Globus pallidus (tissue), 1 donor: Measurements from ENCODE around the gene PIK3IP1.
"Not testable (repeated sequence)": the region's sequence is repeated elsewhere in the genome, so short reads cannot be mapped to it uniquely, and the experiment has no call there.

Experiments used
- DNase-seq: peaks from one replicate; pipeline ENCODE4 v3.0.0-alpha.2; 2015; ENCODE audit warnings: low spot score

Gene PIK3IP1

GRCh38 chr22:31248965-31249958 is 43.0 kb downstream of the PIK3IP1 start:
- DNase-seq = peak; percentile 63

DNA sequence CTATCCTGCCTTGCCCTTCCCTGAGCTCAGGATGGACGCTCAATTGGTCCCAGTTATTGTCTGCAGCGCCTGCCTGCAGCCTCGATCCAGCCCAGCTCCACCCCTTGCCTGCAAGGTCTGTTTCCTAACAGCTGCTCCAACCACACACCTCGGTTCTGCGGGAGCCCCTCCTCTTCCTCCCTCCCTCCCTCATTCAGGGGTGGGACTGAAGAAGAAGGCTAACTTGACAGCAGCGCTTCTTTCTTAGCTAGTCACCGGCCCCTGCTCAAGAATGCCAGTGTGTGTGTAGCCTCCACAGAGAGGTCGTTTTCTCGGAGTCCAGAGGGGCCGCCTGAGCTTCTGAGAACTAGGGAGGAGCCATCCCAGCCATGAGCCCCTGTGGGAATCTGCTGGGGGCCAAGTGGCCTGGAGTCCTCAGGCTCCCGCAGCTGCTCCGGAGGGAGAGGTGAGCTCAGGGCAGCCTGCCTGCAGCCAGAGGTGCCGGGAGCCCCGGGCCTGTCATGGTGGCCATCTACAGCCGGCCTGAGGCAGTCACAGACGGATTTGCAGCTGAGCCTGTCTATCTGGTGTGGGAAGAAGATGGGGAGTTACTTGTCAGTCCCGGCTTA is 44.0 kb downstream of the PIK3IP1 start:
- DNase-seq = peak; percentile 41

GRCh38 chr22:31247726-31248125 is 44.6 kb downstream of the PIK3IP1 start:
- DNase-seq = no peak

DNA sequence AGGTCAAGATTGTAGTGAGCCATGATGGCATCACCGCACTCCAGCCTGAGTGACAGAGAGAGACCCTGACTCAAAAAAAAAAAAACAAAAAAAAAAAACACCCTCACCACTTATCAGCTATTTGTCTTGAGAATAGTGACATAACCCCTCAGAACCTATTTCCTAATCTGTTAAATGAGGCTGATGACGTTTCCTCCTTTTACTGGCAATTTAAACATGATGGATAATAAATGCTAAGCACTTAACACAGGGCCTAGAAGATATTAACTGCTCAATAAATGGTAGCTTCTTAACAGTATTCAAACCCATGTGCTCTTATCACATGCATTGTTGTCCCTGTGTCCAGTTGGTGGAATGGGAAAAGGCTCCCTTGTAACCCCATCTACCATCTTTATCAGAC is 45.6 kb downstream of the PIK3IP1 start:
- no peak for DNase-seq

- DNase-seq = not testable (repeated sequence)
These were observed 46.3 kb downstream of the PIK3IP1 start for GRCh38 chr22:31245998-31246397.

DNA sequence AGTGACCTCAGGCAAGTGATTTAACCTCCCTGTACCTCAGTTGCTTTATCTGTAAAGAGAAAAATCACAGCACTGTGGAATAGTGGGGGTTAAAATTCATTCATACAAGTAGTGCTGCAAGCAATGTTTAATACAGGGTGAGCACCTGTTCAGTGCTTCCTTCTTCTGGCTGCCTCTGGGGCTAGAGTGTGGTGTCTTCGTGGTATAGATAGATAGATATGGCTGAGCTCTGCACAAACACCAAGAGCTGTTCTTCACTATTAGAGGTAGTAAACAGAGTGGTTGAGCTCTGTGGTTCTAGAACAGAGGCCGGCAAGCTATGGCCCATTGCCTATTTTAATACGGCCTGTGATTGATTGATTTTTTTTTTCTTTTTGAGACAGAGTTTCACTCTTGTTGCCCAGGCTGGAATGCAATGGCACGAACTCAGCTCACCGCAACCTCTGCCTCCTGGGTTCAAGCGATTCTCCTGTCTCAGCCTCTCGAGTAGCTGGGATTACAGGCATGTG is 47.3 kb downstream of the PIK3IP1 start:
- DNase-seq = no peak

GRCh38 chr22:31244046-31244942 is 48.0 kb downstream of the PIK3IP1 start:
- no peak for DNase-seq

DNA sequence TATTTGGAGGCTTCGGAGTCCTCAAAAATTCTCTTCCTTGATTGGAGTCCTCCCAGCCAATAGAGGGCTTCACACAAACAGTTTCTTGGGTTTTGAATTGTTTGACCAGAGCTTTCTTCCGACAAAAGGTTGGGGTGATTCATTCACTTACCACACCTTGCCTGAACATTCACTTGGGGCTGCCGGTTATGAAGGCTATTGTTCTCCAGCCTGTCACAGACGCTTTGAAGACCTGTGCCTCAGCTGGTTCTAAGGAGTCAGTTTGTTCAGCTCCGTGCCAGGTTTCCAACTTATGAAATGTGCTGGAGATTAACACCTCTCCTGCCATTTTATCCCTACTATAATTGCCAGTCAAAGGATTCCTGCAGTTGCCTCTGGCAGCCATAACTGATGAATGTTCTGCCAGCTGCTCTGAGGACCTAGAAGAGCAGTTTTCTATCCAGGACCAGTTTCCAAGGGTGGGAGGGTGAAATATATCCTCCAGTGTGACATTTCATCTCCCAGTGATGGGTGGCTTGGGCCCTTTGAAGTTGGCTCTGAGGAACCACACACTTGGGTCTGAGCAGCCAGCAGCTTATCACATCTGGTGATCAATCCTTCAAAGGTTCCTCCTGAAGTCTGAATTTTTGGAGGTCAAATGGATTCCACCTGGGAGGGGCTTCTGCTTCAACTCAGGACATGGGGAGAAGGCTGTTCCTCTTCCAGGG is 48.8 kb downstream of the PIK3IP1 start:
- no peak for DNase-seq

DNA sequence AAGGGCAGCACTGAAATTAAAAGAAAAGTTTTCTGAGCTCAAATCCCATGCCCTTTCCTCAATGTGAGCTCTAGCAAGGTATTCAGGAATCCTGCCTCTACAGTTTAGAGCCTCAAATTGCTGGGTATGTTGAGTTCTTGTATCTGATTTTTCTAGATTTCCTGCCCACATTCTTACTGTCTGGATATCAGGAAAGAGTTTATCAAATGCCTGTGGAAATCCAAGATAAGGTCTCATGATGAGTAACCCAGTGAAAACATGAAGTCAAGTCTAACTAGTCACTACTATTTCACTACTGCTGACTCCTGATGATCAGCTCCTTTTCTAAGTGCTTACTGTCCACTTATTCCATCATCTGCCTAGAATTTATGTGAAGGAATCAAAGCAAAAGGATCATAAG is 50.4 kb downstream of the PIK3IP1 start:
- DNase-seq = no peak

DNA sequence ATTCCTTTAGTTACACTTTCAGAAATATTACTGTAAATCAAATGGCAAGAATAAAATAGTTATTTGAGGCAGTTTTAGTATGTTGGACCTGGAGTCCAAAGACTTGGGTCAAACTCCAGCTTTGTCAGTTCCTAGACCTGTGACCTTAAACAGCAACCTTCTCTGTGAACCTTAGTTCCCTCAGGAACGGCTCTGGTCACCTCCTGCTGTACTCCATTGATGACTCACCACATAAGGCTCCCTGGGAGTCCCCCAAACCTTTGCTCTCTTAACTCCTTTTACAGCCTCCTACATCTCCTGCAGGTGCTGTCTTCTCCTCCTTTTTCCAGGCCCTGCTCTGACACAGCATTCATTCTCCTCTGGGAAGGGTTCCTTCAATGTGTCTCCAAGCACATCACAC is 51.1 kb downstream of the PIK3IP1 start:
- DNase-seq = no peak

GRCh38 chr22:31239771-31240370 is 52.4 kb downstream of the PIK3IP1 start:
- DNase-seq = no peak

DNA sequence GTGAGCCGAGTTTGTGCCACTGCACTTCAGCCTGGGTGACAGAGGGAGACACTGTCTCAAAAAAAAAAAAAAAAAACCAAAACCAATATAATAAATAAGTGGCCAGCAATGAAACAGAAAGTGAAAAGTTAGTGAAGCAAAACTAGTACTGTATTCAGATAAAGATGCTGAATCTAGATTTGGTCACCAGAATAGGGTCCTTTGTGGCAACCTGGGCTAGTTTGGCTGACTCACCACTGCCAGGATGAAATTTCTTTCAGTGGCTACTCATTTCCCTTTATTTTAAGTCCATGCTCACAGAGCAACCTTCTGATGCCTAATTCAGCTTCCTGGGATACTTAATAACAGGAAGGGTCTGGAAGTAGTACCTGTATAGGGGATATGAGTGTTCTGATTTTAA is 54.2 kb downstream of the PIK3IP1 start:
- no peak for DNase-seq

DNA sequence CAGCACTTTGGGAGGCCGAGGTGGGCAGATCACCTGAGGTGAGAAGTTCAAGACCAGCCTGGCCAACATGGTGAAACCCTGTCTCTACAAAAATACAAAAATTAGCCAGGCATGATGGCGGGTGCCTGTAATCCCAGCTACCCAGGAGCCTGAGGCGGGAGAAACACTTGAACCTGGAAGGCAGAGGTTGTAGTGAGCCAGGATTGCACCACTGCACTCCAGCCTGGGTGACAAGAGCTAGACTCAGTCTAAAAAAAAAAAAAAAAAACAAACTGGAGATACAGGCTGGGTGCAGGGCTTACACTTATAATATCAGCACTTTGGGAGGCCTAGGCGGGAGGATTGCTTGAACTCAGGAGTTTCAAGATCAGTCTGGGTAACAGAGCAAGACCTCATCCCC is 56.2 kb downstream of the PIK3IP1 start:
- not testable (repeated sequence) for DNase-seq

DNA sequence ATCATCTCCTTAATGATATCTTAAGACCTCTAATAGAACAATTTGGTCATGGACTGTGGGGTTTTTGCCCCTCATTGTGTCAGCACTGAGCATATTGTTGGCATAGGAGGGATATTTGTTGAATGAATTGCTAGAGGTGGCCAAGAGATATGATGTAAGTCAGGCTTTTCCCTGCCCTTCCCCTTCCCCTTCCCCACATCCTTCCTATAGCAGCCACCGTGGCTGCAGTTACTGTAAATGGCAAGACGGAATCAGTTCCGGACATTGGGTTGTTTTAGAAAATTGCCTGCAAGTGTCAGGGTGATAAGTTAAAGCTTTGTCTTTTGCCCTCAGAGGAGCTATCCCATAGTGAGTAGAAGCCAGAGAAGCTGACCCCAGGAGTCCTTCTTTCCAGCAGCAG is 57.2 kb downstream of the PIK3IP1 start:
- DNase-seq = no peak

DNA sequence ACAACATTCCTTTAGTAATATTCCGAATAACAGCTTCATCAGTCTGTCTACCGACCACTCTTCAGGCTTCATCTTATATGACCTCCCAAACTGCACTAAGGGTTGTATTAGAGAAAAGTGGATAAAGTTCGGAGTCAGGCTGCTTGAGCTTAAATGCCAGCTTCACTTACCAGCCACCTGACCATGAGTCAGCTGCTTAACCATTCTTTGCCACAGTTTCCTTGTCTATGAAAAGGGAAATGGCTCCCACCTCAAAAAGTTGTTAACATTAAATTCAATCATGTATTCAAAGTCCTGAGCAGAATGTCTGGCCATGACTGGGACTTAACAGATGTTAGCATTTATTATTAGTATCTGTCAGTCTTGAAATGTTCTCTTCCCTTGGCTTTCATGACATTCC is 59.3 kb downstream of the PIK3IP1 start:
- no peak for DNase-seq
